Left hindlimb (tissue), 1 donor: ENCODE measurements around the gene APOBEC3A.
"Not testable (repeated sequence)": the region's sequence is repeated elsewhere in the genome, so short reads cannot be mapped to it uniquely, and the experiment has no call there.

Experiments used
- DNase-seq: peaks from one replicate; pipeline ENCODE4 v3.0.0-alpha.2; 2018

APOBEC3A gene

GRCh38 chr22:38943882-38944281, 13.5 kb upstream of the APOBEC3A start:
- no peak for DNase-seq

- DNase-seq, result no peak
These were observed 12.8 kb upstream of the APOBEC3A start for GRCh38 chr22:38944653-38945052.

GRCh38 chr22:38945706-38946338, 11.6 kb upstream of the APOBEC3A start:
- DNase-seq, result not testable (repeated sequence)

GRCh38 chr22:38946771-38947170, 10.6 kb upstream of the APOBEC3A start:
- no peak for DNase-seq

DNA sequence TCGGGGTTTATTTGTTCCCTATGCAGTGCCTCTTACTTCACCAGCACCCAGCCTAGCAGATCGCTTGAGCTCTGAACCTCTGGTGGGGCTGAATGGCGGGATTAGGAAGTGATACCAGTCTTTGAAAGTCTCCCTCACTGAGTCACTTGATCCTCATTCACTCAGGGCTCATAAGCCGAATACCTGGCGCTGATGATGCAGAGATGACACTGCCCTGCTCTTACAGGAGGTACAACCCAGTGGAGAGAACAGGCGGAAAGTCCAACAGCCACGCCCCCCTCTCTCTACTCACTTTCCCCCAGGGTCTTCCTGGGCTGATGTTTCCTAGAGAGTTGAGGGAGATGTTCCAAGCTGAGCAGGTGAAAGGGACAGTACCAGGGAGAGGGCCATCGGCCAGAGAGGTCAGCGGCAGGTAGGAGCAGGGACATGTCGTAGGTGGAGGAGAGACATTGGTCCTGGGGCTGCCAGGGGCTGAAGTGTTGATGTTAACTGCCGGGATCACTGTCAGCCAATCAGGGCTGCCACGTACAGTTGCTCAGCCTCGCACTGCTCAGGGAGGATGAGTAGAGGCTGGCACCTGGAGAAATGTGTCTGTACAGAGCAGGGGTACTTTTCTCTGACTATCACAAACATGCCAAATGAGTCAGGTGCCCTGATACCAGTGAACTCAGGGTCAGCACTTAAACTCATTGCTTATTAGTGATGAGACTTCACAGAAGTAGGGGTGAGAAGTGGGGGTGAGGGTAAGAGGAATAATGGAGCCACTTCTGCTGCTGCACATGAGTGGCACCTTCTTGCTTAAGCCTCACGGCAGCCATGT, 9.9 kb upstream of the APOBEC3A start:
- no peak for DNase-seq

- DNase-seq, result no peak
These were observed 9.0 kb upstream of the APOBEC3A start for GRCh38 chr22:38948181-38948940.

GRCh38 chr22:38949889-38950405, 7.5 kb upstream of the APOBEC3A start:
- no peak for DNase-seq

DNA sequence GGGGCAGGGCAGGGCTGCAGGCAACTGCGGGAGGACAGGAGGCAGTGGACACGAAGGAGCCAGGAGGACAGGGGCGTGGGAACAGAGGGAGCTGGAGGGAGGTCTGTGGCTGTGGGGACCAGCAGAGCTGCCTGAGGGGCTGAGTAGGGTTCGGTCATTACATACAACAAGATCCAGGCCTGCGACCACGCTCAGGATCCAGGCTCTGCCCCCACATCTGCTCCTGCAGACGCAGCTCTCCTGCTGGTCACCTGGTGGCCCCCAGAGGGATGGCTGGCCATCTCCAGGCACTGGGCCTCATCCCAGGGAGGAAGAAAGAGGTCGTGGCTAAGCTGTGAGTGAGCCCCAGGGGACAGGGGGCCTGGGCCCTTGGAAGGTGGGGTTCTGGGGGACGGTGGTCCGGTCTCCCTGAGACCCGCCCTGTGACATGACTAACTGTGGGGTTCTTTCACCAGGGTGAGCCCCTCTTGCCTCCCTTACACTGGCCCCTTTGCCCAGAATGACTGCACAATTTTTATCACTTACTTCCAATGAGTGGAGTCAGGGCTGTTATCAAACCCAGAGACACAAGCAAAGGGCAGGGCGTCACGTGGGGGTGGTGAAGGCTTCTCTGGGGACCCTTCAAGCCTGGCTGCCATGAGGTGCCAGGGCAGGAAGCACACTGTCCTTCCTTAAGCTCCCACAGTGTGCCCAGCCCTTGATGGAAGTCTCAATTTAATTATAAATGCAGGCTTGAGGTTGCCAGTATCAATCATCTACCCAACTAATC, 6.7 kb upstream of the APOBEC3A start:
- no peak for DNase-seq

GRCh38 chr22:38951734-38952133, 5.7 kb upstream of the APOBEC3A start:
- DNase-seq, result no peak

GRCh38 chr22:38952281-38952993, 5.0 kb upstream of the APOBEC3A start:
- DNase-seq, result no peak

DNA sequence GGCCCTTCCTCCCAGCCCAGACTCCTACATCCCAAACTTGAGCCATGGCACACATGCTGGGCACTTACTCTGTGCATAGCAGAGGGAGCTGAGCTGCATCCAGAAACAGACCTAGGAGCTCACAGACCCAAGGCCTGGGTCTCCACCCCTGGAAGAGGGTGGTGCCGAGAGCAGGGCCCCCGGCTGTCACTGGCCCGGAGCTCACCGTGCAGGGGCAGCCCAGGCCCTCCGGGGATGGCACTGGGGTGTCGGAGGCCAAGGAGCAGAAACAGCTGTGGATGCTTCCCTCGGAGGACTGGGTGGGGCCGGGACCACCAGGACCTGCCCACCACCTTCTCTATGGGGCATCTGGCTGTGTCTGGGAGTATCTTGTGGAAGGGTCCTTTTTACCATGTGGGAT, 4.3 kb upstream of the APOBEC3A start:
- DNase-seq, result no peak

- DNase-seq, result peak; percentile 18
These were observed 3.6 kb upstream of the APOBEC3A start for GRCh38 chr22:38953577-38954413.

DNA sequence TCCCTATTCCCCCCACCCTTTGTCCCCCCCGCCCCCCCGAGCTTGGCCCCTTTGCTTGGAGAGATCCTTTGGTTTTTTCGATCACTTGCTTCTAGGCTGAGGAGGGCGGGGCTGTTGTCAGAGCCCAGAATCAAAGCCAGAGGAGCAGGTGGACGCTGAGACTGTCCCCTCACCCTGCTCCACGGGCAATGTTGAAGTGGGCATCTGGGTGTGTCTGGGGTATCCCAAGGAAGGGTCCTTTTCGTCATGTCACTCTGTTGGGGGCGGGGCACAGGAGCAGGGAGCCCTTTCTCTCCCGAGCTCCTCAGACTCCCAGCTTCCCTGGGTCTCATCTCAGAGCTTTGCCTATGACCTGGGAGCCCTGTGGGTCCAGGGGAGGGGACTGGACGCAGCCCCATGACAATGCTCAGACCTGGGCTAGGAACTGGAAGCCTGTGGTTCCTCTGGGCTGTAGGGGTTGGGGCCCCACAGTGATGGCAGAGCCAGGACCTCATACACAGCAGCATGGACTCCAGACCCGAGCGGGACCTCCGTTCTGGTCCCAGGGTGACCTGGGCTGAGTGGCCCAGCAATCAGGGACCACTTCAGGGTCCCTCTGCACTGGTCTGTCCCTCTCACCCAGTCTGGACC, 2.9 kb upstream of the APOBEC3A start:
- DNase-seq, result peak; percentile 12

DNA sequence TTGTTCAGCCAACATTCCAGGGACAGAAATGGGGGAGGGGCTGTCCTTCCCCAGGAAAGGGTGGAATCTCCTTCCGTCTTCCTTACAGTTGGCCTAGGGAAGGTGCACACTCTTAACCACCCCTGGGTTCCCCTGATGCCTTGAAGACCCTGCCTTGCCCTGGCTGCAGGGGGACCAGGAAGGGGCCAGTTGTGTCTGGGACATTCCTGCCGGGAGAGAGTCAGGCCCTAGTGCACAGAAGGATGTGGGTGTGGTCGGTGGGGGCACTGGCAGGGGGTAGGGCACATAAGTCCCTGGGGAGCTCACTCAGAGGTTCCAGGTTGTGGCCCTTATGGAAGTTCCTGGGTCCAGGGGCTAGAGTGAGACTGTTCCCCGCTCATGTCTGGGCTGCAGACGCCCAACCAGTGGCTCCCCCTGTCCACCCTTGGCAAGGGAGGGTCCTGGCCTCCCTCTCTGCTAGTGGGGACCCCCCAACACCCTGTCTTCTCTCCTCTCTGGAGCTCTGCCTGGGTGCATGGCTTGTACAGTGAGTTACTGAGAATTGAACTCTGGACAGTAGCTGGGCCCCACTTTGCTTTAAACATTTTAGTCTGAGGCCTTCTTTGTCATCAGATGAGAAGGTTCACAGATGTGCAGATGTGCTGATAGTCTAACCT, 2.0 kb upstream of the APOBEC3A start:
- peak; percentile 21 for DNase-seq

DNA sequence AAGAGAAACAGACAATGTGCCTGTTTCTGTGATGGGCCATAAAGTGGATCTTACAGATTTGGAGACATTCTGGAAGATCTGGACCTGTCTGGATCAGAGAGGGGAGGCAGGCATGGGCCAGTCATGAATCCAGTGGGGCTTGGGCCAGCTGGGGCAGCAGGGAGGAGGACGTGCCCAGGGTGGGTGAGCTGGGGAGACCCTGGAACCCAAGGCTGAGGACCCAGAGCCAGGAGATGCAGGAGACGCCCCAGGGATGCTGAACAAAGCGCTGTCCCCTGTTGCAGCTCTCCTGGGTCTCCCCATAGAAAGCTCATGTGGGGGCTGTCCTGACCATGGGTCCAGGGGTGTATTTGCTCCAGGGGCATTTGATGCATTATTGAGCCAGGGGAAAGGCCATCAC, 1.5 kb upstream of the APOBEC3A start:
- peak; percentile 7 for DNase-seq

- peak; percentile 23 for DNase-seq
These were observed 858 bp upstream of the APOBEC3A start for GRCh38 chr22:38956551-38956950.

DNA sequence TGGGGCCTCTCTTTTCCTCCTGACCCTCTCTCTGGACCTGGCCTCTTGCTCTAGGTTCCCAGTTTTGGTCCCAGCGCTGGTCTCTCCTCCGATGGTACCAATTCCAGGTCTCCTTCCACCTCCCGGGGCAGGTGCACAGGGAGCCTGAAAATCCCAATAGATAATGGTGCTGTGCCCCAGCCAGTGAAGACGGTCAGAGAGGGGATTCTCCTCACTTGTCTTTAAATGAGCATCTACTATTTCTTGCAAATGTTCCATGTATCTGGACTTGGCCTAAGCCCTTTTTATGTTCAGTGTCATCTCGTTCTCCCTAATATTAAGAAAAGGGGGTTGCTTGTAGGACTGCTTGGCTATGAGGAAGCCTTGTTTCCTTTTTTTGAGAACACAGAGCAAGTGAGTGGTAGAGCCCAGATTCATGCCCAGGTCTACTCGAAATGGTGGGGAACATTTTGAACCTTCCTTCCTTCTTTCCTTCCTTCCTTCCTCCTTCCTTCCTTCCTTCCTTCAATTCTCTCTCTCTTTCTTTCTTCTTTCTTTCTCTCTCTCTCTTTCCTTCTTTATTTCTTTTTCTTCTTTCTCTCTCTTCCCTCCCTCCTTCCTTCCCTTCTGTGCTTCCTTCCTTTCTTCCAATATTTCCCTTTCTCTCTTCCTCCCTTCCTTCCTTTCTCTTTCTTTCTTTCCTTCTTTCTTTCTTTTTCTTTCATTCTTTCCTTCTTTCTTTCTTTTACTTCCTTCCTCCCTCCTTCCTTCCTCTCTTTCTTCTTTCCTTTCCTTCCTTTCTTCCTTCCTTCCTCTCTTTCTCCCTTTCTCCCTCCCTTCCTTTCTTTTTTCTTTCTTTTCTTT, 620 bp downstream of the APOBEC3A start:
- DNase-seq, result no peak

- DNase-seq, result not testable (repeated sequence)
These were observed 1.2 kb downstream of the APOBEC3A start for GRCh38 chr22:38958651-38958943.

DNA sequence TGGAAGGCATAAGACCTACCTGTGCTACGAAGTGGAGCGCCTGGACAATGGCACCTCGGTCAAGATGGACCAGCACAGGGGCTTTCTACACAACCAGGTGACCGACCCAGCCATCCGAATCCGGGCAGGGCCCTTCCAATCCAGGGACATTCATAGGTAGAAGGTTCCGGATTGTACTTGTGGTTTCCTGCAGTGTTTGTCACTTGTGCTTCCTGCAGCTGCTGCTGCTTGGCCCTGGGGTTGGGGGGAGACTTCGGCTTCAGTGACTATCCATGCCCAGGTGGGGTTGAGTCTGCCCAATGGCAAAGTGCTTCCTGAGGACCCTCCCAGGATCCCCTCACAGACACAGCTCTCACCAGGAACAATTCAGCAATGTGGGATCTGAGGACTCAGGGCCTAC, 2.2 kb downstream of the APOBEC3A start:
- DNase-seq, result no peak
